ENCODE results near the gene EXOSC1. TPM values are rescaled to one million over a fixed set of nuclear protein-coding genes. Genes with fewer than 3 reads are reported as not detected.
A peak's percentile ranks its signal among the peaks of the same experiment; 100 is the strongest.

Gene EXOSC1, protein sequence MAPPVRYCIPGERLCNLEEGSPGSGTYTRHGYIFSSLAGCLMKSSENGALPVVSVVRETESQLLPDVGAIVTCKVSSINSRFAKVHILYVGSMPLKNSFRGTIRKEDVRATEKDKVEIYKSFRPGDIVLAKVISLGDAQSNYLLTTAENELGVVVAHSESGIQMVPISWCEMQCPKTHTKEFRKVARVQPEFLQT
- total RNA-seq: 10 to 100 TPM; 24.9 to 54.5 (median 28.0) TPM

DNA sequence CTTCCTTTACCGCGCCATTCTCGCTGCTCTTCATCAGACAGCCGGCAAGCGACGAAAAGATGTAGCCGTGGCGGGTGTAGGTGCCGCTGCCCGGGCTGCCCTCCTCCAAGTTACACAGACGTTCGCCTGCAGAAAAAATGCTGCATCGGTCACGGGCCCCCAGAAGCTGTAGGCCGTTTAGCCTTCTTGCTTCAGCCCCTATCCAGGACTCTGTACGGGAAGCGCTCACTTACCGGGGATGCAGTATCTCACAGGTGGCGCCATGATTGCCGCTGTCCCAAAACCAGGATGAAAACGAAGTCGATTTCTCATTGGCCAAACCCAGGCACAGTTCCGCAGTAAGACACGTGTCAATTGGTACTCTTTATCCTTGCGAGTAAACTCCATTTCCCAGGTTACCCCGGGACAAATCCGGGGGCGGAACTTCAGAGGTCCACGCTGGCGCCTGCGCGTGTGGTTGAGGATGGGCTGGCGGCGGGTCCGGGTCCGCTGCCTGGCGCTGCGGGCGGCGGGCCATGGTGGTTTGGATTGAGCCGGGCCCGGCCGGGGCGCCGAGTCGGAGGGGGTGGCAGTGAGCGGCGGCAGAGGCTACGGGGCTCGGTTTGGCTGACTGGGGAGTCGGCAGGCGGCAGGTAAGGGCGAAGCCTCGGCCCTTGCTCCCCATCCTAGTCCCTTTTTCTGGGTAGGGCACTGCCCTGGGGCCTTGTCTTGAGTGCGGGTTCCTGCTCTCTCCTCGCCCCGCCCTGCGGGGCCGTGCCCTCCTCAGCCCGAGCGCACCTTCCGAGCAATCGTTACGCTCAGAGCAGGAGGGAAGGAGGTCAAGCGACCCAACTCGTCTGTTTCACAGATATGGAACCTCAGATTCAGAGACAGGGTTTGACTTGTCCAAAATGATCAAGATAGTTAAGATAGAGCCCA lies at the start of gene EXOSC1, which contains the start of gene ZDHHC16:
Gene EXOSC1 (minus strand): TSS at position 285 of the 918 bp plus-strand sequence. CDS start 21 bp downstream, at position 264.
Gene ZDHHC16 (plus strand): TSS at position 454 of the 918 bp plus-strand sequence. CDS start 5,501 bp downstream, outside the sequence.
- WGBS, 2 donors (ENCODE audit: low coverage in 1 of 2): 0% methylated on average over 28 of the region's 66 CpGs; no CpG with 5 or more reads in 1 of the 2 donors
- Histone ChIP-seq H3K27me3 (no peaks in the 10 kb centered on the region), H3K27ac (peak within 1 kb of the TSS; percentile 6 to 85 (median 80)), H3K4me3 (peak within 1 kb of the TSS; percentile 50 to 67), H3K36me3 (peaks cover 0 to 26% of the 10 kb centered on the region in 2 donors), H3K4me1 (peaks cover 0 to 58% (median 21%) of the 10 kb centered on the region in 3 donors), H3K9me3 (no peaks in the 10 kb centered on the region)
- TF ChIP-seq POLR2AphosphoS5 (IDR thresholded peaks at IDR 0.05) (peak; percentile 66), EP300 (IDR thresholded peaks at IDR 0.05) (no peak), POLR2A (IDR thresholded peaks at IDR 0.05) (peak; percentile 45 to 55)
- TF ChIP-seq, protein P1, sequence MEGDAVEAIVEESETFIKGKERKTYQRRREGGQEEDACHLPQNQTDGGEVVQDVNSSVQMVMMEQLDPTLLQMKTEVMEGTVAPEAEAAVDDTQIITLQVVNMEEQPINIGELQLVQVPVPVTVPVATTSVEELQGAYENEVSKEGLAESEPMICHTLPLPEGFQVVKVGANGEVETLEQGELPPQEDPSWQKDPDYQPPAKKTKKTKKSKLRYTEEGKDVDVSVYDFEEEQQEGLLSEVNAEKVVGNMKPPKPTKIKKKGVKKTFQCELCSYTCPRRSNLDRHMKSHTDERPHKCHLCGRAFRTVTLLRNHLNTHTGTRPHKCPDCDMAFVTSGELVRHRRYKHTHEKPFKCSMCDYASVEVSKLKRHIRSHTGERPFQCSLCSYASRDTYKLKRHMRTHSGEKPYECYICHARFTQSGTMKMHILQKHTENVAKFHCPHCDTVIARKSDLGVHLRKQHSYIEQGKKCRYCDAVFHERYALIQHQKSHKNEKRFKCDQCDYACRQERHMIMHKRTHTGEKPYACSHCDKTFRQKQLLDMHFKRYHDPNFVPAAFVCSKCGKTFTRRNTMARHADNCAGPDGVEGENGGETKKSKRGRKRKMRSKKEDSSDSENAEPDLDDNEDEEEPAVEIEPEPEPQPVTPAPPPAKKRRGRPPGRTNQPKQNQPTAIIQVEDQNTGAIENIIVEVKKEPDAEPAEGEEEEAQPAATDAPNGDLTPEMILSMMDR (IDR thresholded peaks at IDR 0.05): peak in 2 of 4 experiments; percentile 15 to 46
- peak; percentile 99 for ATAC-seq

DNA sequence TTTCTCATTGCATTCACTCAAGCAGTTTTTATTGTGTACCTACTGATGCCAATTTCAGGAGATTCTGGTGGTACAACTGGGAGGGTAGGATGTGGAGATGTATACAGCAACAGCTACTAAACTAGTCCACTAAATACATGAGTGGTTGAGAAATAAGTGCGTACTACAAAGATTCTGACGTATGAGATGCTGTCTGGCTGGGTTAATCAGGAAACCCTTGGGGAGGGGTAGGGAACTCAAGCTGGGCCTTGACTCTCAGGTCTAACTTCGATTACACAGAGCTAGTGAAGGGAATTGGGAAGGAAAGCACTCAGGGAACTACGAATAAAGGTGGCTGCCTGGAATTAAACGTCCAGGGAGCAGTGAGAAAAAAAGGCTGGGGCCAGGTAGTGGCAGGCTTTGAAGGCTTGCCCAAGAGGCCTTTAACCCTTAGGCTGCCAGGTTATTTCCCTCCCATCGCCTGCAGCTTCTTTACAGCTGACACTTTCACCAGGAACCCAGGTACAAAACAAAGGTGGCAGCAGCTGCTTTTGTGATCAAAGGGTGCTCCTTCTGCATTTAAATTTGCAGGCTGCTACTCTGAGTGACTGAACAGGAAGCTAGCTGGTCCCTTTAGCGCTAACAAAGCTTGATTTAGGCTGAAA lies 49.2 kb upstream of the EXOSC1 start:
- Histone ChIP-seq H3K36me3 (no peaks in the 10 kb centered on the region), H3K27ac (peak overlapping the region in 3 of 4 donors; percentile 9 to 56 (median 41)), H3K9me3 (no peaks in the 10 kb centered on the region), H3K4me1 (peaks cover 0 to 76% (median 15%) of the 10 kb centered on the region in 3 donors), H3K27me3 (no peaks in the 10 kb centered on the region), H3K4me3 (no peak overlapping the region)
- TF ChIP-seq, protein P1 (IDR thresholded peaks at IDR 0.05): no peak
- TF ChIP-seq EP300 (IDR thresholded peaks at IDR 0.05): no peak
- 24 to 39% methylated on average over 5 to 7 of the region's 7 CpGs for WGBS, 2 donors (ENCODE audit: low coverage in 1 of 2)
- no peak for ATAC-seq

DNA sequence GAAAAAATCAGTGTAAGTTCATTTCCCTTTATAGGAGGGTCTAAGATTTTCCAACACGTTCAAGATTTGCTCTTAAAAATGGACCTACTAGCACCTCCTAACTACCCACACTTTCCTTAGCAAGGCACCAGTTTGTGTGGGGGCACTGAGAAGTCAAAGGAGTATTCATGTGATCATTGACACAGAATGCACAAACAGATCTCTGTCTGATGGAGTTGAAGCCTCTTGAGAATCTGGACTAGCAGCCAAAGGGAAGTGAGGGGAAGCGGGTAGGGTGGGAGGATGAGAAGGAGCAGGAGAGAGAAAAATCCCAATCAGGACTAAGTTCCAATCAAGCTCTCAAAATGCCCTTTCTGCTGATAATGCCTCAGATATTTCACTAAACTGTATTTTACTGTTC lies 48.3 kb upstream of the EXOSC1 start:
- Histone ChIP-seq H3K9me3 (no peaks in the 10 kb centered on the region), H3K27me3 (no peaks in the 10 kb centered on the region), H3K4me3 (no peak overlapping the region), H3K36me3 (no peaks in the 10 kb centered on the region), H3K4me1 (peaks cover 0 to 77% (median 15%) of the 10 kb centered on the region in 3 donors), H3K27ac (peak overlapping the region in 3 of 4 donors; percentile 3 to 21 (median 9))
- ATAC-seq: no peak
- TF ChIP-seq, protein P1 (IDR thresholded peaks at IDR 0.05): no peak
- TF ChIP-seq EP300 (IDR thresholded peaks at IDR 0.05) (no peak), POLR2A (IDR thresholded peaks at IDR 0.05) (no peak), POLR2AphosphoS5 (IDR thresholded peaks at IDR 0.05) (no peak)
- WGBS, 2 donors (ENCODE audit: low coverage in 1 of 2): 24 to 30% methylated on average over 2 of the region's 2 CpGs

DNA sequence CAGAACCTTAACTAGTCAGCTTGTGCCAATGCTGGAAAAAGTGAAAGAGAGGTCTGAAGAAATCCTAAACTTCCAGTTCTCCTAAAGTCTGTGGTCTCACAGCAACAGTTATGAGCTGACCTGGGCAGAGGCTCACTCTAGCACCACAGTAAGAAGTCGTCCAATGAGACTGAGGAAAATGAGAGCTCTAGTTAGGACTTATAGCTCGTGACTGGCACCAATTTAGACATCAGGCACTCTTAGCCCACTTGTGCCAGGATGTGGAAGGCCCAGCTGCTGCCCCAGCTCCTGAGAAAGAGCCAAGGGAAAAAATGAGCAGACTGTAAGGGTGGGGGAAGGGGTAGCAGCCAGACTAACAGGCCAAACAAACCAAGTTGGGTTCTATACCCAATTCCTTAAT lies 44.8 kb upstream of the EXOSC1 start:
- Histone ChIP-seq H3K9me3 (no peaks in the 10 kb centered on the region), H3K27me3 (no peaks in the 10 kb centered on the region), H3K27ac (peak overlapping the region in 3 of 4 donors; percentile 15 to 51 (median 40)), H3K36me3 (peaks cover 0 to 4% of the 10 kb centered on the region in 2 donors), H3K4me1 (peaks cover 0 to 85% (median 9%) of the 10 kb centered on the region in 3 donors), H3K4me3 (no peak overlapping the region)
- WGBS, 2 donors (ENCODE audit: low coverage in 1 of 2): 50 to 63% methylated on average over 2 of the region's 2 CpGs
- peak; percentile 37 for ATAC-seq
- TF ChIP-seq EP300 (IDR thresholded peaks at IDR 0.05) (no peak), POLR2AphosphoS5 (IDR thresholded peaks at IDR 0.05) (no peak), POLR2A (IDR thresholded peaks at IDR 0.05) (no peak)
- TF ChIP-seq, protein P1 (IDR thresholded peaks at IDR 0.05): no peak

Measured in gastroesophageal sphincter (tissue), 4 donors.